HG02981 (cell line): Measurements from ENCODE around the gene CTDSPL.

ENCODE experiments used
- ATAC-seq: cut with Tn5 transposase; IDR thresholded peaks from one replicate; pipeline ENCODE4 v1.9.1; 2021; ENCODE audit warnings: mild to moderate bottlenecking, moderate library complexity; ENCODE audit not compliant: unreplicated experiment

CTDSPL gene

GRCh38 chr3:37912052-37912733, 50.5 kb downstream of the CTDSPL start:
- no peak for ATAC-seq

GRCh38 chr3:37913522-37913921, 51.8 kb downstream of the CTDSPL start:
- ATAC-seq = no peak

DNA sequence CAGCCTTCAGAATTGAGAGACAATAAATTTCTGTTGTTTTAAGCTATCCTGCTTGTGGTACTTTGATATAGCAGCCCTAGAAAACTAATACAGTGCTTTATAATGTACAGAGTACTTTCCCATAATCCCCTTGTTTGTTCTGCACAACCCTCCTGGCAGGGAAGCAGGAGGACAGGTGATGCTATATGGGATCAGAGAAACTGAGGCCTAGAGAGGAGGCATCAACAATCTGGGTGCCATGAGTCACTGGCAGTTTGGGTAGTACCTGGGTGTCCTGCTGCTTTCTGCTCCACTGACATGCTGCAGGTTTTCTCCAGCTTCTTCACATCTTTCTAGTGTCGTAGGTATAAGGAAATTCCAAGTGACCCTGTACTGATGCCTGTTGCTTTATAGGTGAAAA, 55.0 kb downstream of the CTDSPL start:
- ATAC-seq = no peak

GRCh38 chr3:37918627-37919026, 56.9 kb downstream of the CTDSPL start:
- ATAC-seq = no peak

DNA sequence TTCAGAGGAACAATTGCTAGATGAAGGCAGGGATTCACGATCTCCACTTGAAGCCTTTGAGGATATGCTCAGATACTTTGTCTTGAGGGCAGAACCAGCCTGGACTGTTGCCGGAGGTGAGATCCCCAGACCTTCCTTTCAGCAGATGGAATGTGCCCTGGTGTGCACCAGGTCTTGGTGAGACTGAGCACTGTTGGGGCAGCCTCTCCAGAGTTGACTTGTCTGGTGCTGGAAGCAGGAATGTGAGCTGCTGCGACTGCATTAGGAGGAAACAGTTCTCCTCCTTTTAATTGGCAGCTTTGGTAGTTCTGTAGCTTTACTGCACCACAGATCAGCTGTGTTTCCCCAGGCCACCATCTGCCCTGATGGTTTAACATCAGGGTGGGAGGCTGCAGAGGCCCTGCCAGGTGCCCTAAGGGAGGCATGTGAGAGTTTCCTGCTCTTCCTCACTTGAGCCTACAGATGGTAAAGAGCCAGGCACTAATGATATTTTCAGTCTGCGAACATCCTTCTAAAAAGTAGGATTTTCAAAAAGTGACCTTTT, 58.5 kb downstream of the CTDSPL start:
- ATAC-seq = no peak

- no peak for ATAC-seq
These were observed 59.3 kb downstream of the CTDSPL start for GRCh38 chr3:37921025-37921424.

DNA sequence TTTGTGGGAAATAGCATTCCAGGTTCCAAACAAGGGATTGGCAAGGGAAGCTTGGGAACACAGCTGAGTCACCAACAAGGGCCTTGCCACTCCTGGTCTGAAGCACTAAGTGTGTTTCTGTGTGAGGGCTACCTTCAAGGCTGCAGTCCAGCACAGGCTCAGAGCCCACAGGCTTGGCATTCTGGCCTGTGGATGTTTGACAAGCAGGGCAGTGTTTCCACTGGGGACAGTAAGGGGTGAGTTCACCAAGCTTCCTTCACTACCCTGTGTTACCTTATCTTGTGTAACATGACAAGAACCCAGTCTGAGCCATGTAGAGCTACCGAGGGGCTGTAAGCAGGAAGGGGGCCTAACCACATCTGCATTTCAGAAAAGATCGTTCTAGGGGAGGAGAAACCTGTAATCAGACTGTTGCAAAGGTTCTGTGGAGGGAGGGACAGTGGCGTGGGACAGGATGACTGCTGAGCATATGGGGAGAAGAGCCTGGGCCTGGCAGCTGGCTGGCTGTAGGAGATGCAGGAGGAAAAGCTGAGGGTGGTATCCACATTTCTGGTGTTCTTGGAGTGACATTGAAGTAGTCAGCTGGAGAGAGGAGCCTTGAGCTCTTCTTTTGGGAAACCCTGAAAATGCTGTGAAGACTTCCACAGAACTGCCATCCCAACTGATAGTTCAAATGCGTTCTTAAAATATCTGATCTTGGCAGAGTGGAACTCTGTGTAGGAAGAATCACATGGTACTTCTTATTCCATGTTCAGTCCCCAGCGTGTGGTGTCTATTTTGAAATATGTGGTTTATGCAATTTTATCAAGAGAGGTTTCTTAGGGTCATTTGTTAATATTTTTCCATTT, 61.3 kb downstream of the CTDSPL start:
- no peak for ATAC-seq

DNA sequence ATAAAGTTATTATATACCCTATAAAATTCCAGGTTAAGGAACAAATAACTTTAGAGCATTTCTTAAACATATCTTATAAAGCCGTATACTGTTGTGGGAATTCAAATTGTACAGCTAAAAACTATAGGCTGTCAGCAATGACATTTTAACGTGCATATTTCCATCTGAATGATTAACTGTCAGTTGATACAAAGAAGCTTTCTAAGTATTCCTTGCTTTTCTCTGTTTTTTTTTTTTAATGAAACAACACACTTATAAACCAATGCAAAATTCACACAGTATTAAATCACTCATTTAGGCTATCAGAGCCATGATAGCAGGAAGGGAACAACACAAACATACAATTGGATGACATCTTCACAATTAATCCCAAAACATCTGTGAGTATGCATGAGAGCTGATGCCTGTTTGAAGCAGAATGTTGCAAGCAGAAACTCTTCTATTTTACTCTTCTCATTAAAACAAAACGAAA, 61.9 kb downstream of the CTDSPL start:
- no peak for ATAC-seq

DNA sequence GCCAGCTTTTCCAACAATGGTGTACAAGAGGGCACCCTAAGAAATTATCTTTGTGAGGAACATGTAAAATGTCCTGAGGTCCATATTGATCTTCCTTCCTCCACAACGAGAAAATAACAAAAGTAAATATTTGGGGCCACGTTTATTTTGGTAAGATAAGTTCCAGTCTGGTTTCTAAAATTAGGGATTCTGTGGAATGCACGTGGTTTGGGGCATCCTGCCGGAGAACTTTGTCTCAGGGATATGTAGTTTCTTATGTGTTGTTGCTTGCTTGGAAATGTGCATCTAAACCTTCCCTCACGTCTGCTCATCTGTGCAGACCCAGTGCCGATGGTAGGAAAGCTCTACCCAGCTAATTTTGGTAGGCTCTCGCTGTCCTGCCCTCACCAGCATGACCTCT, 62.8 kb downstream of the CTDSPL start:
- no peak for ATAC-seq

GRCh38 chr3:37925157-37925556, 63.5 kb downstream of the CTDSPL start:
- ATAC-seq = no peak

DNA sequence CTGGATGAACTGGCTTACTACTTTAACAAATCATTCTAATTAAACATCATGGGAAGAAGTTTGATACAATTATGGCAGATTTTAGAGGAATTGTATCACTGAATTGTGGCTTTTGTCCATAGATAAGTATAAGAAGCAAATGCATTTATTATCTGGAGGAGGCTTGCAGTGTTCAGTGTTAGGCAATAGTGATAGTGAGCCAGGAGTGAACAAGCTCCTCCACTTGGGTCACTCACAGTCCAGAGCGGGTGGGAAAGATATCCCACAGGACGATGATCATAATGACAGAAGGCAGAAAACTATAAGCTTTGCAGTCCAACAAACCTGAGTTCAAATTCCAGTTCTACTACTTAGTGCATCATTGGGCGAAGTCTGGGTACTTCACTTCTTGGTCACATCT, 64.9 kb downstream of the CTDSPL start:
- no peak for ATAC-seq

DNA sequence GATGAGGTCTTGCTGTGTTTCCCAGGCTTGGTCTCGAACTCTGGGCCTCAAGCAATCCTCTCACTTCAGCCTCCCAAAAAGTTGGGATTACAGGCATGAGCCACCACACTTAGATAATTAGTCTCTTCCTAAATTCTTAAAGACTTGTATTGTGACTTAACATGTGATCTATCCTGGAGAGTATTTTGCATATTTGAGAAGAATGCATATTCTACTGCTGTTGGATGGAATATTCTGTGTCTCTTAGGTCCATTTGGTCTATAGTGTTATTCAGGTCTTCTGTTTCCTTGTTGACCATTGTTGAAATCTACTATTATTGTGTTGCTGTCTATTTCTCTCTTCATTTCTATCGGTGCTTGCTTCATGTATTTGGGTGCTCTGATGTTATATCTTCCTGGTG, 68.8 kb downstream of the CTDSPL start:
- ATAC-seq = no peak

GRCh38 chr3:37932505-37932904, 70.8 kb downstream of the CTDSPL start:
- ATAC-seq = no peak

DNA sequence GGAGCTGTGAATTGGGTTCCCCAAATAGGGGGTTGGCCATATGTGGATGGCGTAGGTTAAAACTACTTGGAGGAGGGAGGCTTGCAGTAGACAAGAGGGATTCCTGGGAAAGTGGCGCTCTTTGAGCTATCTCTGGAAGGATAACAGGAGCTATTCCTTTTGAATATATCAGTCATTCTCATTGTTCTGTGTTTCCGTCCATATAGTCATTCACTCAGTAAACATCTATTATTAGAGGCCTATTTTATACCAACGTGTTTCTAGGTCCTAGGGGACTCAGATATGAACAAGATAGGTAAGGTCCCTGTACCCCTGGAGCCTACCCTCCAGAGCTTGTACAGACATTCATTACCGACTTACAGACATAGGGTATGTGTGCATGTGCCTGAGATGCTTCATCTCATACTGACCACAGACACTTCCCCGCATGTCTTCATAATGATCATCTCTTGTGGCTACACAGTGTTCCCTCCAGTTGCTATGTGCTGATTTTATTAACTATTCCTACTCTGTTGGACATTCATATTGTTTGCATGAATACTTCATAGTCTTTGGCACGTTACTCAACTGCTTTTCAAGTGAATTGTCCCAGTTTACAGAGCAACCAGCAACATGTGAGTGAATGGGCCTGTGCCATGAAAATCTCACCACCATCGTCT, 73.1 kb downstream of the CTDSPL start:
- ATAC-seq = no peak

DNA sequence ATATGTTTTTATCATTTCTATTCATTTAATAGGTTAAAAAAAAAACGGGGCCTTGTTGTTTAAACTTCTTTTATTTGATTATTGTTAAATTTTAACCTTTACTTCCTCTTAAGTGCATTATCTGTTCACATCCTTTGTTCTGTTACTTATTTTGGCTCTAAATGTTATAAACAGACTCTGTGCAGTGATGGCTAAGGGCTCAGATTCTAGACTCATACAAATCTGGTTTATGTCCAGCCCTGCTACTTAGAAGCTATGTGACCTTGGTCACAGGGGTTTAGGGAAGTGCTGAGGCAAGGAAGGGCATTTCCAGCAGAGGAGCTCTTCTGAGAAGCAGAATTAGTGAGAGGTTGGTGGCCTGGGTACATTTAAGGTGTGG, 73.6 kb downstream of the CTDSPL start:
- ATAC-seq = no peak

GRCh38 chr3:37935756-37936666, 74.3 kb downstream of the CTDSPL start:
- ATAC-seq = no peak

DNA sequence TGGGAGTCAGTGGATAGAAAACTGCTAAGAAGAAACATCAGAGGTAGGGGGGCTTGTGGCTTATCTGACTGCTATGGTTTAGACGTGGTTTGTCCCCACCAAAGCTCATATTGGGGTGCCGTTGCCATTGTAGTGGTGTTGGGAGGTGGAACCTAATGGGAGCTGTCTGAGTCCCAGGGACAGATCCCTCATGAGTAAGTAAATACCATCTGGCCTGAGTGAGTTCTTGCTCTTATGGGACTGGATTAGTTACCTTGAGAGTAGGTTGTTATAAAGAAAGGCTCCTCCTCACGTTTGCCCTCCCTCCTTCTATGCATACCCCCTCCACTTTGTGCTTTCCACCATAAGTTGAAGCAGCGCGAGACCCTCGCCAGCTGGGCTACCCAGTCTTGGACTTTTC, 75.5 kb downstream of the CTDSPL start:
- ATAC-seq = no peak

GRCh38 chr3:37938011-37938410, 76.3 kb downstream of the CTDSPL start:
- ATAC-seq = no peak

- ATAC-seq = no peak
These were observed 78.7 kb downstream of the CTDSPL start for GRCh38 chr3:37940242-37940908.
